B cell (primary cell): ENCODE measurements around the gene APIP. TPM values are rescaled to one million over a fixed set of nuclear protein-coding genes. Genes with fewer than 3 reads are reported as not detected.

Experiments used
- ATAC-seq: fragments of 200-7000 bp; cut with Tn5 transposase; one replicate; pipeline ENCODE4 v1.10.0; 2021; ENCODE audit warnings: low read depth, mild to moderate bottlenecking, moderate number of reproducible peaks, moderate library complexity
- CTCF ChIA-PET: fragments of 350-600 bp; sonication (Branson Sonifier 250); formaldehyde crosslinking; loops from one replicate; lab custom pipeline; 2021; ENCODE audit warnings: antibody characterized with exemption, inconsistent platforms; lab: Charles Lee
- POLR2A ChIA-PET: fragments of 350-600 bp; sonication (Branson Sonifier 250); formaldehyde crosslinking; loops from one replicate; lab custom pipeline; 2021; ENCODE audit warnings: antibody characterized with exemption; lab: Charles Lee
- DNase-seq: peaks from one replicate; pipeline ENCODE4 v3.0.0; 2013
- H2AFZ ChIP-seq: 2 replicates; pipeline ENCODE4 v1.6.1; 2012; ENCODE audit warnings: mild to moderate bottlenecking, low read depth, low read length; ENCODE audit not compliant: insufficient read depth, poor library complexity, severe bottlenecking
- H3K27ac ChIP-seq, 2 donors: 1 replicate in 1 of 2; 2 replicates in 1 of 2; pipeline ENCODE4 v1.5.1; 2012 to 2013; ENCODE audit warnings: low read length in 2 of 2, mild to moderate bottlenecking in 2 of 2, moderate library complexity in 1 of 2
- H3K27me3 ChIP-seq, 4 experiments: fragments of 200-600 bp in 1 of 4; sonication (generic) in 1 of 4; replicated peaks in 1 of 4; 1 replicate in 2 of 4; 2 replicates in 2 of 4; pipeline versions ENCODE4 v1.6.1 to v1.7.0; 2013 to 2016; ENCODE audit warnings: low read length in 3 of 4, mild to moderate bottlenecking in 2 of 4, mixed read lengths in 1 of 4, moderate library complexity in 1 of 4; ENCODE audit not compliant: insufficient read depth in 4 of 4, control insufficient read depth in 3 of 4; ENCODE audit errors: control extremely low read depth in 1 of 4
- H3K36me3 ChIP-seq, 2 experiments: replicated peaks in 1 of 2; 1 replicate in 1 of 2; 2 replicates in 1 of 2; pipeline versions ENCODE4 v1.6.1 to v1.7.1; 2013; ENCODE audit warnings: low read length in 1 of 2; ENCODE audit not compliant: insufficient read depth in 2 of 2, control insufficient read depth in 1 of 2; ENCODE audit errors: control extremely low read depth in 1 of 2, extremely low read depth in 1 of 2
- H3K4me1 ChIP-seq, 2 donors: fragments of 200-600 bp in 1 of 2; sonication (generic) in 1 of 2; 1 replicate in 1 of 2; 2 replicates in 1 of 2; pipeline versions ENCODE4 v1.5.1 to v1.6.1; 2013 to 2017; ENCODE audit warnings: low read length in 2 of 2; ENCODE audit not compliant: control insufficient read depth in 2 of 2, insufficient read depth in 2 of 2
- H3K4me2 ChIP-seq: replicated peaks from 2 replicates; pipeline ENCODE3; 2012; ENCODE audit warnings: mild to moderate bottlenecking, low read depth, low read length; ENCODE audit not compliant: poor library complexity, severe bottlenecking
- H3K4me3 ChIP-seq, 5 experiments: fragments of 200-600 bp in 1 of 5; sonication (generic) in 1 of 5; 1 replicate in 3 of 5; 2 replicates in 2 of 5; pipeline versions ENCODE4 v1.5.1 to v1.7.0; 2011 to 2016; ENCODE audit warnings: low read length in 4 of 5, mild to moderate bottlenecking in 4 of 5, low read depth in 2 of 5, control low read depth in 1 of 5, moderate library complexity in 1 of 5; ENCODE audit not compliant: insufficient read depth in 1 of 5; ENCODE audit errors: control extremely low read depth in 1 of 5, extremely low read depth in 1 of 5
- H3K79me2 ChIP-seq: fragments of 200-600 bp; sonication (generic); one replicate; pipeline ENCODE4 v1.6.0; 2016; ENCODE audit warnings: low read length; ENCODE audit not compliant: control insufficient read depth, insufficient read depth
- H3K9ac ChIP-seq: fragments of 200-600 bp; sonication (generic); 2 replicates; pipeline ENCODE4 v1.6.1; 2017; ENCODE audit warnings: mild to moderate bottlenecking, low read length, moderate library complexity
- H3K9me3 ChIP-seq, 3 donors: one replicate each; pipeline versions ENCODE4 v1.6.1 to v1.7.1; 2013; ENCODE audit warnings: low read length in 2 of 3; ENCODE audit not compliant: control insufficient read depth in 2 of 3, insufficient read depth in 1 of 3; ENCODE audit errors: control extremely low read depth in 1 of 3
- H4K20me1 ChIP-seq: 2 replicates; pipeline ENCODE4 v1.6.0; 2012; ENCODE audit warnings: mild to moderate bottlenecking, low read length; ENCODE audit not compliant: insufficient read depth, control insufficient read depth, poor library complexity, severe bottlenecking
- H3K27ac Mint-ChIP-seq: one replicate; pipeline ENCODE4 v1.8.0; 2021; ENCODE audit warnings: mixed read lengths
- H3K27me3 Mint-ChIP-seq: one replicate; pipeline ENCODE4 v1.8.0; 2021; ENCODE audit warnings: mixed read lengths
- H3K4me1 Mint-ChIP-seq: one replicate; pipeline ENCODE4 v1.8.0; 2021; ENCODE audit warnings: mixed read lengths
- H3K4me3 Mint-ChIP-seq: one replicate; pipeline ENCODE4 v1.8.0; 2021; ENCODE audit warnings: mixed read lengths
- H3K9me3 Mint-ChIP-seq: one replicate; pipeline ENCODE4 v1.8.0; 2022; ENCODE audit warnings: mixed read lengths; ENCODE audit not compliant: insufficient read depth
- EZH2 ChIP-seq: IDR thresholded peaks from 2 replicates; pipeline ENCODE4 v1.6.1; 2012; ENCODE audit warnings: borderline replicate concordance, low read depth, mild to moderate bottlenecking, moderate library complexity, low read length; ENCODE audit not compliant: insufficient read depth, poor library complexity, severe bottlenecking
- intact Hi-C: fragments of 100-400 bp; cut with micrococcal nuclease; formaldehyde crosslinking; loops from one replicate; pipeline ENCODE4 v1.10.0; 2022
- polyA plus RNA-seq: library from polyadenylated mRNA; depleted of rRNA; stranded (reverse); fragments of >200 nt; gene quantifications from 2 replicates; pipeline ENCODE4 v1.2.3, GENCODE V29; 2012
- small RNA-seq: library from RNA; depleted of rRNA; stranded (forward); fragments of <200 nt; gene quantifications from one replicate; pipeline ENCODE3, GENCODE V24; 2012; ENCODE audit warnings: low replicate concordance, low read depth; ENCODE audit not compliant: insufficient read length
- total RNA-seq, 2 donors: library from RNA; stranded (reverse); fragments of 120-200 nt in 1 of 2; gene quantifications; 1 replicate in 1 of 2; 2 replicates in 1 of 2; pipeline versions ENCODE4 v1.2.3 to v1.2.4, GENCODE V29; 2013 to 2022
- TF ChIP-seq, protein P1 (sequence below): fragments of 200-600 bp; IDR thresholded peaks from one replicate; pipeline ENCODE4 v1.8.0; 2022; ENCODE audit warnings: antibody characterized with exemption, mild to moderate bottlenecking

The APIP gene
- total and polyA plus RNA-seq, 2 donors (not counting 1 experiment from before 2014, with no cell fraction given) = 6.1 to 19.4 TPM

DNA sequence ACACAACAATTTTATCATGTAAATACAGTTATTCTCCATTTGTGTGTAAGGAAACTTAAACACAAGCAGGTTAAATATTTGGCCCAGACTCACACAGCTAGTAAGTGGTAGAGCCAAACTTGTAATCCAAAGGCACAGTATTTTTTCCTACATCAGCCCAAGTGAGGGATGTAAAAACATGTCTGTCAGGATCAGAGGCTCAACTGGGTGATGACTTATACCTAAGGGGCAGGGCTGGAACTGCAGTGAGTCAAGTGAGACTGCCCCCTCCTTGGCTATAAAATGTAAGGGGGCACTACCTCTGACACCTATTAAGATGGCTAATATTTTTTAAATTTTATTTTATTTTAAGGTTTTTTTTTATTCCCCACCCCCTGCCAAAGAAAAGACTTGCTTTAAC is 82.6 kb downstream of the APIP start:
- Histone ChIP-seq H3K4me2 (no peak overlapping the region), H4K20me1 (no peaks in the 10 kb centered on the region), H2AFZ (no peak overlapping the region), H3K79me2 (no peaks in the 10 kb centered on the region), H3K27ac (no peak overlapping the region), H3K4me1 (no peaks in the 10 kb centered on the region), H3K27me3 (peaks cover 0 to 3% (median 0%) of the 10 kb centered on the region in 4 experiments), H3K36me3 (no peaks in the 10 kb centered on the region), H3K9ac (no peak overlapping the region), H3K9me3 (peaks cover 0 to 5% (median 0%) of the 10 kb centered on the region in 3 donors), H3K4me3 (no peak overlapping the region)
- Mint-ChIP-seq H3K9me3 (no peaks in the 10 kb centered on the region), H3K27me3 (peaks cover 25% of the 10 kb centered on the region), H3K4me3 (no peak overlapping the region), H3K27ac (no peak overlapping the region), H3K4me1 (no peaks in the 10 kb centered on the region)
- intact Hi-C loops = no loop called here
- CTCF ChIA-PET = no interaction called here
- DNase-seq (no peak), ATAC-seq (no peak)
- POLR2A ChIA-PET = no interaction called here
- TF ChIP-seq EZH2 = no peak
- TF ChIP-seq, protein P1, sequence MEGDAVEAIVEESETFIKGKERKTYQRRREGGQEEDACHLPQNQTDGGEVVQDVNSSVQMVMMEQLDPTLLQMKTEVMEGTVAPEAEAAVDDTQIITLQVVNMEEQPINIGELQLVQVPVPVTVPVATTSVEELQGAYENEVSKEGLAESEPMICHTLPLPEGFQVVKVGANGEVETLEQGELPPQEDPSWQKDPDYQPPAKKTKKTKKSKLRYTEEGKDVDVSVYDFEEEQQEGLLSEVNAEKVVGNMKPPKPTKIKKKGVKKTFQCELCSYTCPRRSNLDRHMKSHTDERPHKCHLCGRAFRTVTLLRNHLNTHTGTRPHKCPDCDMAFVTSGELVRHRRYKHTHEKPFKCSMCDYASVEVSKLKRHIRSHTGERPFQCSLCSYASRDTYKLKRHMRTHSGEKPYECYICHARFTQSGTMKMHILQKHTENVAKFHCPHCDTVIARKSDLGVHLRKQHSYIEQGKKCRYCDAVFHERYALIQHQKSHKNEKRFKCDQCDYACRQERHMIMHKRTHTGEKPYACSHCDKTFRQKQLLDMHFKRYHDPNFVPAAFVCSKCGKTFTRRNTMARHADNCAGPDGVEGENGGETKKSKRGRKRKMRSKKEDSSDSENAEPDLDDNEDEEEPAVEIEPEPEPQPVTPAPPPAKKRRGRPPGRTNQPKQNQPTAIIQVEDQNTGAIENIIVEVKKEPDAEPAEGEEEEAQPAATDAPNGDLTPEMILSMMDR = no peak

Small RNA genes lying within 50 kb of the gene (small RNA-seq; reads per million reads assigned to genes)
- not detected for gene MIR1343

Other genes starting within 250 kb of the APIP start
- 25.8 and 35.4 TPM in 2 replicates for gene PDHX, start 239 bp upstream of the APIP start, total RNA-seq
- 6.2 and 11.0 TPM in 2 replicates for gene PDHX, start 239 bp upstream of the APIP start, polyA plus RNA-seq
- gene CD44, start 222.8 kb upstream of the APIP start, total RNA-seq = 895 and 896 TPM in 2 replicates
- gene CD44, start 222.8 kb upstream of the APIP start, polyA plus RNA-seq = 204 and 261 TPM in 2 replicates